K562 (cell line): ENCODE measurements around the gene LACC1. TPM values are rescaled to one million over a fixed set of nuclear protein-coding genes. Genes with fewer than 3 reads are reported as not detected.

Source experiments
- ATAC-seq: fragments of 200-7000 bp; cut with Tn5 transposase; 3 replicates; pipeline ENCODE4 v1.9.1; 2020; ENCODE audit warnings: moderate library complexity
- BruUV-seq: library from RNA; stranded (reverse); fragments of 400-500 nt; replicated peaks from 2 replicates; lab custom pipeline; 2021; lab: Mats Ljungman, UMichigan
- CTCF ChIA-PET: fragments of 300-600 bp; formaldehyde crosslinking; extraction: SDS; loops from one replicate; lab custom pipeline; 2021; ENCODE audit warnings: low intra/inter-chr PET ratio; lab: Yijun Ruan, JAX
- POLR2A ChIA-PET: fragments of 300-600, 350-650 bp; sonication (Branson Sonifier 250); formaldehyde crosslinking; extraction: SDS; loops from one replicate; lab custom pipeline; 2021; ENCODE audit warnings: antibody characterized with exemption, inconsistent platforms; lab: Yijun Ruan, JAX
- DNase-seq, 4 experiments: peaks; one replicate each; pipeline versions ENCODE4 v3.0.0 to v3.0.0-alpha.2; 2011 to 2018; ENCODE audit warnings: low spot score in 3 of 4, mixed read lengths in 3 of 4; ENCODE audit errors: extremely low read depth in 1 of 4
- FAIRE-seq: peaks from 2 replicates; lab custom pipeline; 2011; peaks lifted over from hg19 to GRCh38; lab: Jason Lieb, UNC
- H2AFZ ChIP-seq: 2 replicates; pipeline ENCODE4 v1.6.0; 2011; ENCODE audit warnings: low read depth, low read length, control low read depth, inconsistent platforms
- H3K27ac ChIP-seq: fragments of 200-600 bp; 3 replicates; pipeline ENCODE4 v1.8.0; 2011; ENCODE audit warnings: low read depth, mild to moderate bottlenecking, control low read depth, inconsistent platforms, low read length, moderate library complexity, mixed read lengths; ENCODE audit errors: extremely low read depth
- H3K27me3 ChIP-seq, 2 experiments: fragments of 300-600 bp in 1 of 2; 2 replicates in 1 of 2; 3 replicates in 1 of 2; pipeline versions ENCODE4 v1.6.0 to v1.8.0; 2011; ENCODE audit warnings: inconsistent platforms in 2 of 2, low read length in 2 of 2, mild to moderate bottlenecking in 1 of 2, mixed read lengths in 1 of 2, moderate library complexity in 1 of 2; ENCODE audit not compliant: control insufficient read depth in 2 of 2, insufficient read depth in 2 of 2
- H3K36me3 ChIP-seq: fragments of 300-600 bp; 3 replicates; pipeline ENCODE4 v1.8.0; 2011; ENCODE audit warnings: mild to moderate bottlenecking, low read length, inconsistent platforms; ENCODE audit not compliant: control insufficient read depth, insufficient read depth
- H3K4me1 ChIP-seq, 2 experiments: fragments of 200-600 bp in 1 of 2; replicated peaks in 1 of 2; 2 replicates in 1 of 2; 3 replicates in 1 of 2; pipeline versions ENCODE4 v1.5.1 to v1.8.0; 2011; ENCODE audit warnings: inconsistent platforms in 2 of 2, low read length in 2 of 2, mild to moderate bottlenecking in 1 of 2, mixed read lengths in 1 of 2, moderate library complexity in 1 of 2; ENCODE audit not compliant: control insufficient read depth in 2 of 2, insufficient read depth in 2 of 2
- H3K4me2 ChIP-seq: 2 replicates; pipeline ENCODE4 v1.6.1; 2011; ENCODE audit warnings: low read length, control low read depth, inconsistent platforms, mixed read lengths; ENCODE audit not compliant: insufficient read depth
- H3K4me3 ChIP-seq: fragments of 200-600 bp; sonication (generic), shearing (Covaris generic); 2 replicates; pipeline ENCODE4 v1.5.1; 2016; ENCODE audit warnings: control low read depth, inconsistent platforms
- H3K79me2 ChIP-seq: fragments of 200-600 bp; 3 replicates; pipeline ENCODE4 v1.8.0; 2011; ENCODE audit warnings: low read length, inconsistent platforms; ENCODE audit not compliant: control insufficient read depth, insufficient read depth
- H3K9ac ChIP-seq, 2 experiments: 2 replicates each; pipeline versions ENCODE4 v1.6.0 to v1.6.1; 2011; ENCODE audit warnings: low read depth in 2 of 2, low read length in 2 of 2, control low read depth in 1 of 2, inconsistent platforms in 1 of 2, mild to moderate bottlenecking in 1 of 2, mixed read lengths in 1 of 2; ENCODE audit not compliant: insufficient read depth in 1 of 2
- H3K9me1 ChIP-seq: one replicate; pipeline ENCODE4 v1.6.0; 2011; ENCODE audit warnings: inconsistent platforms, mild to moderate bottlenecking, low read length, moderate library complexity; ENCODE audit not compliant: control insufficient read depth, insufficient read depth
- H3K9me3 ChIP-seq: replicated peaks from 2 replicates; pipeline ENCODE4 v1.5.1; 2011; ENCODE audit warnings: low read depth, low read length, inconsistent platforms; ENCODE audit not compliant: control insufficient read depth, insufficient read depth
- H4K20me1 ChIP-seq: replicated peaks from 2 replicates; pipeline ENCODE4 v1.6.1; 2011; ENCODE audit warnings: low read length, inconsistent platforms, mixed read lengths; ENCODE audit not compliant: control insufficient read depth, insufficient read depth
- BRF1 ChIP-seq: IDR thresholded peaks from 3 replicates; pipeline ENCODE4 v1.6.1; 2011; ENCODE audit warnings: borderline replicate concordance, mild to moderate bottlenecking; ENCODE audit not compliant: insufficient read length; ENCODE audit errors: extremely low read depth
- LCOR ChIP-seq: sonication (generic); formaldehyde crosslinking; IDR thresholded peaks from 2 replicates; pipeline ENCODE4 v1.8.0; 2022; ENCODE audit warnings: mild to moderate bottlenecking, missing genetic modification reagents
- PHF20 ChIP-seq: fragments of 450-650 bp; IDR thresholded peaks from 2 replicates; pipeline ENCODE4 v1.6.1; 2018; ENCODE audit not compliant: partially characterized antibody
- STAG1 ChIP-seq: sonication (generic); formaldehyde crosslinking; IDR thresholded peaks from 2 replicates; pipeline ENCODE4 v1.5.0; 2020; ENCODE audit warnings: missing genetic modification reagents, borderline replicate concordance
- ZBTB2 ChIP-seq: fragments of 450-650 bp; IDR thresholded peaks from 2 replicates; pipeline ENCODE4 v1.6.1; 2016; ENCODE audit warnings: antibody characterized with exemption
- ZNF174 ChIP-seq: fragments of 250-450 bp; sonication (Bioruptor Pico); IDR thresholded peaks from 2 replicates; pipeline ENCODE4 v1.4.0; 2020; ENCODE audit warnings: mild to moderate bottlenecking
- ZNF277 ChIP-seq: fragments of 250-450 bp; sonication (Bioruptor Pico); IDR thresholded peaks from 2 replicates; pipeline ENCODE4 v1.8.0; 2022; ENCODE audit warnings: inconsistent platforms, mild to moderate bottlenecking, moderate library complexity, borderline replicate concordance
- WGBS: fragments of 100-300 bp; shearing (Covaris generic); methylation state at CpG from one replicate; pipeline ENCODE4 v1.1.6; 2016; ENCODE audit warnings: low coverage, mixed read lengths; ENCODE audit not compliant: insufficient coverage; ENCODE audit errors: missing lambda C conversion rate; 5-methylcytosine and 5-hydroxymethylcytosine counted together
- in situ Hi-C: fragments of 300-500 bp; cut with MboI; formaldehyde crosslinking; loops from 4 replicates; pipeline ENCODE4 v1.15.0; 2018; ENCODE audit warnings: inconsistent platforms, mixed read lengths
- intact Hi-C: fragments of 100-400 bp; cut with micrococcal nuclease; formaldehyde crosslinking; loops from 2 replicates; pipeline ENCODE4 v1.14.2; 2022
- polyA plus RNA-seq, 8 experiments: library from polyadenylated mRNA; depleted of rRNA in 4 of 8; stranded (reverse) in 5 of 8; unstranded in 3 of 8; fragments of >200 nt; fragmentation: Nextera tagmentation in 2 of 8; fragmentation: Illumina TruSeq in 1 of 8; extraction: Ambion mirVana in 2 of 8; extraction: Trizol in 1 of 8; gene quantifications; 2 replicates each; pipeline versions ENCODE4 v1.2.1 to v1.2.3, GENCODE V29; 2011 to 2014; ENCODE audit warnings: inconsistent platforms in 1 of 8, missing spikeins in 1 of 8
- total RNA-seq, 7 experiments: library from RNA; depleted of rRNA in 6 of 7; stranded (reverse); fragments of >200 nt in 6 of 7; fragmentation: Illumina TruSeq in 2 of 7; extraction: Trizol in 2 of 7; gene quantifications; 2 replicates each; pipeline versions ENCODE4 v1.2.1 to v1.2.3, GENCODE V29; 2011 to 2021; ENCODE audit warnings: low replicate concordance in 1 of 7
- TF ChIP-seq, protein P1 (sequence below): sonication (generic); formaldehyde crosslinking; IDR thresholded peaks from 2 replicates; pipeline ENCODE4 v1.8.0; 2022; ENCODE audit warnings: mild to moderate bottlenecking, missing genetic modification reagents
- TF ChIP-seq, protein P2 (sequence below): sonication (generic); formaldehyde crosslinking; IDR thresholded peaks from 2 replicates; pipeline ENCODE4 v1.8.0; 2022; ENCODE audit warnings: mild to moderate bottlenecking, missing genetic modification reagents

Gene LACC1
- total and polyA plus RNA-seq, 9 of the 15 experiments (the other 6 are each of a cell fraction or from before 2014, with no cell fraction given): 0.24 TPM; not detected in 8

DNA sequence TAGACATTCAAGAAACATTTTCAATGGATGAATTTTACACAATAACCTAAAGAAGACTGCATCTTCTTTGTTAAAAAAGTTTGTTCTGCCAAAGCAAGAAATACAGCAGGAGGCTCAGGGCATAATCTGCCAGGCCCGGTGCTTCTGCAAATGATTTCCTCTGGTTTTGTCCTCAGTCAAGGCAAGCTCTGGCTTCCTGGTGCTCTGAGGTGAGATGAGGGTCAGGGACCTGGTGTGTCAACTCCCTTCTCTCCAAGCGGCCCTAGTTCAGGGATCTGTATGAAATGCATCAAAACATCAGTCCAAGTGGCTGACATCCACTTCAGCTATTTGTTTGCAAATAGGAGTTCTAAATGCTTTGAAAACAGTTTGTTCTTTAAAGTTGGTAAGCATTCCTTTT, 31.6 kb downstream of the LACC1 start:
- Histone ChIP-seq H3K9me1 (no peaks in the 10 kb centered on the region), H3K79me2 (no peaks in the 10 kb centered on the region), H4K20me1 (no peaks in the 10 kb centered on the region), H3K4me3 (no peak overlapping the region), H3K9me3 (no peaks in the 10 kb centered on the region), H3K4me2 (no peak overlapping the region), H3K27me3 (no peaks in the 10 kb centered on the region; a peak in 1 of 5 replicates), H3K4me1 (no peaks in the 10 kb centered on the region), H3K9ac (no peak overlapping the region), H3K36me3 (no peaks in the 10 kb centered on the region), H3K27ac (no peak overlapping the region), H2AFZ (no peak overlapping the region)
- intact Hi-C loops (no loop called here), in situ Hi-C loops (loop anchor here (10.0 to 25.0 kb wide), 2 partner anchors 276 to 564 kb away; no protein-coding TSS in a partner anchor)
- WGBS: 0% methylated on average over 1 of the region's 2 CpGs
- no peak for ATAC-seq
- DNase-seq: no peak
- ChIA-PET CTCF (no interaction called here), POLR2A (interaction anchor here (0.6 to 1.0 kb wide), 2 partner anchors 10 to 532 kb away, joined by 3 read pairs; no protein-coding TSS in a partner anchor)
- TF ChIP-seq, protein P1, sequence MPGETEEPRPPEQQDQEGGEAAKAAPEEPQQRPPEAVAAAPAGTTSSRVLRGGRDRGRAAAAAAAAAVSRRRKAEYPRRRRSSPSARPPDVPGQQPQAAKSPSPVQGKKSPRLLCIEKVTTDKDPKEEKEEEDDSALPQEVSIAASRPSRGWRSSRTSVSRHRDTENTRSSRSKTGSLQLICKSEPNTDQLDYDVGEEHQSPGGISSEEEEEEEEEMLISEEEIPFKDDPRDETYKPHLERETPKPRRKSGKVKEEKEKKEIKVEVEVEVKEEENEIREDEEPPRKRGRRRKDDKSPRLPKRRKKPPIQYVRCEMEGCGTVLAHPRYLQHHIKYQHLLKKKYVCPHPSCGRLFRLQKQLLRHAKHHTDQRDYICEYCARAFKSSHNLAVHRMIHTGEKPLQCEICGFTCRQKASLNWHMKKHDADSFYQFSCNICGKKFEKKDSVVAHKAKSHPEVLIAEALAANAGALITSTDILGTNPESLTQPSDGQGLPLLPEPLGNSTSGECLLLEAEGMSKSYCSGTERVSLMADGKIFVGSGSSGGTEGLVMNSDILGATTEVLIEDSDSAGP (CRISPR knock-in tag): no peak
- BruUV-seq: no TSS peak
- FAIRE-seq: no peak

DNA sequence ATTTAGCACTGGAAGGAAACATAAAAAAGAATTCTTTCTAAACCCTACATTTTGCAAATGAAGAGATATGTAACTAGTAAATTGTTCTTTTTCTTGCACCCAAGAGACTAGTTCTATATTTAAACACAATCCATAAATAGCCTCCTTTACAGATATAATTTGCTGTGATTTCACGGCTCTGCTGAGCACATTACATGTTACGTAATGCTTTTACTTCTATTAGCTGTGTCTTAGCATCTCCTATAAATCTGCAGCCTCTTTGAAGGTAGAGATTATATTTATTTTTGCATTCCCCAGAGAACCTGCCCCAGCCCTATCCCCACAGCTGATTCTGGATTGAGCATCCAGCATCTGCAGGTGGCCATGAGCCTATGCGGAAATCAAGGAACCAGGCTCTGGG, 32.2 kb downstream of the LACC1 start:
- POLR2A ChIA-PET: interaction anchor here (0.6 to 1.0 kb wide), 2 partner anchors 10 to 531 kb away, joined by 3 read pairs; no protein-coding TSS in a partner anchor
- CTCF ChIA-PET: no interaction called here
- no peaks in the 10 kb centered on the region for H3K9me1 ChIP-seq
- H3K36me3 ChIP-seq: no peaks in the 10 kb centered on the region
- intact Hi-C loops (no loop called here), in situ Hi-C loops (loop anchor here (10.0 to 25.0 kb wide), 2 partner anchors 275 to 563 kb away; no protein-coding TSS in a partner anchor)
- H3K79me2 ChIP-seq: no peaks in the 10 kb centered on the region
- no peak overlapping the region for H3K9ac ChIP-seq
- FAIRE-seq: no peak
- H3K9me3 ChIP-seq: no peaks in the 10 kb centered on the region
- no peaks in the 10 kb centered on the region for H3K4me1 ChIP-seq
- no peaks in the 10 kb centered on the region; a peak in 1 of 5 replicates for H3K27me3 ChIP-seq
- no peak for DNase-seq
- no peak for ATAC-seq
- no peak overlapping the region for H3K27ac ChIP-seq
- H3K4me3 ChIP-seq: no peak overlapping the region
- no TSS peak for BruUV-seq
- WGBS: 0% methylated on average over 3 of the region's 3 CpGs
- no peaks in the 10 kb centered on the region for H4K20me1 ChIP-seq
- H2AFZ ChIP-seq: no peak overlapping the region
- no peak overlapping the region for H3K4me2 ChIP-seq
- TF ChIP-seq STAG1 (CRISPR knock-in tag) (no peak), ZNF174 (CRISPR knock-in tag) (no peak), PHF20 (no peak), BRF1 (no peak), ZBTB2 (no peak), ZNF277 (CRISPR knock-in tag) (no peak), LCOR (CRISPR knock-in tag) (no peak)
- TF ChIP-seq, protein P2, sequence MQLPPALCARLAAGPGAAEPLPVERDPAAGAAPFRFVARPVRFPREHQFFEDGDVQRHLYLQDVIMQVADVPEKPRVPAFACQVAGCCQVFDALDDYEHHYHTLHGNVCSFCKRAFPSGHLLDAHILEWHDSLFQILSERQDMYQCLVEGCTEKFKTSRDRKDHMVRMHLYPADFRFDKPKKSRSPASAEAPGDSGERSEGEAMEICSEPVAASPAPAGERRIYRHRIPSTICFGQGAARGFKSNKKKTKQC (CRISPR knock-in tag): no peak
